H1 (cell line): ENCODE measurements around the gene API5. TPM values are rescaled to one million over a fixed set of nuclear protein-coding genes. Genes with fewer than 3 reads are reported as not detected.

Experiments
- ASH2L ChIP-seq: fragments of 200-600, 300-600 bp; sonication (generic); IDR thresholded peaks from one replicate; pipeline ENCODE4 v1.7.1; 2017; ENCODE audit warnings: low read length
- BACH1 ChIP-seq: IDR thresholded peaks from 2 replicates; pipeline ENCODE4 v1.6.1; 2012; ENCODE audit warnings: low read length, improper control_type of control experiment
- BRCA1 ChIP-seq: IDR thresholded peaks from 2 replicates; pipeline ENCODE4 v1.6.1; 2012; ENCODE audit warnings: low read depth, low read length, improper control_type of control experiment
- CEBPB ChIP-seq: IDR thresholded peaks from 2 replicates; pipeline ENCODE4 v1.6.1; 2012; ENCODE audit warnings: low read depth, low read length
- CREB1 ChIP-seq: IDR thresholded peaks from 2 replicates; pipeline ENCODE4 v1.6.1; 2012; ENCODE audit warnings: inconsistent platforms
- FOSL1 ChIP-seq: IDR thresholded peaks from 2 replicates; pipeline ENCODE4 v1.6.1; 2011; ENCODE audit warnings: mild to moderate bottlenecking, low read depth, low read length, moderate library complexity; ENCODE audit not compliant: insufficient read depth
- KDM5A ChIP-seq: fragments of 200-600 bp; IDR thresholded peaks from 2 replicates; pipeline ENCODE4 v1.7.1; 2012; ENCODE audit warnings: mild to moderate bottlenecking, low read length, inconsistent platforms, mixed read lengths
- MAFK ChIP-seq: IDR thresholded peaks from 2 replicates; pipeline ENCODE4 v1.6.1; 2012; ENCODE audit warnings: low read depth, mild to moderate bottlenecking, improper control_type of control experiment, low read length
- POLR2AphosphoS5 ChIP-seq: IDR thresholded peaks from 2 replicates; pipeline ENCODE4 v1.6.1; 2011; ENCODE audit warnings: low read depth, low read length
- RBBP5 ChIP-seq: IDR thresholded peaks from 2 replicates; pipeline ENCODE4 v1.7.1; 2012; ENCODE audit warnings: low read depth, mild to moderate bottlenecking, inconsistent platforms, low read length, moderate library complexity, borderline replicate concordance
- RNF2 ChIP-seq: fragments of 200-900, 300-1000 bp; sonication (generic); IDR thresholded peaks from 2 replicates; pipeline ENCODE4 v1.7.1; 2016; ENCODE audit warnings: borderline replicate concordance, low read depth, mild to moderate bottlenecking, antibody characterized with exemption, low read length; ENCODE audit not compliant: poor library complexity, severe bottlenecking; ENCODE audit errors: missing control alignments
- RXRA ChIP-seq: IDR thresholded peaks from 2 replicates; pipeline ENCODE4 v1.6.1; 2011; ENCODE audit warnings: low read depth, mild to moderate bottlenecking, low read length, moderate library complexity; ENCODE audit not compliant: insufficient read depth
- SAP30 ChIP-seq: fragments of 300-600 bp; sonication (generic); IDR thresholded peaks from 2 replicates; pipeline ENCODE4 v1.7.1; 2012; ENCODE audit warnings: low read length, moderate library complexity, mild to moderate bottlenecking, inconsistent platforms; ENCODE audit not compliant: insufficient read depth, insufficient replicate concordance
- SIRT6 ChIP-seq: IDR thresholded peaks from one replicate; pipeline ENCODE4 v1.7.1; 2012; ENCODE audit warnings: low read length, inconsistent platforms
- SP2 ChIP-seq: IDR thresholded peaks from 2 replicates; pipeline ENCODE4 v1.6.1; 2012; ENCODE audit warnings: mild to moderate bottlenecking, low read length, inconsistent platforms
- SUZ12 ChIP-seq: fragments of 200-600 bp; sonication (generic); IDR thresholded peaks from 2 replicates; pipeline ENCODE4 v1.6.1; 2012; ENCODE audit warnings: mild to moderate bottlenecking, inconsistent platforms, low read length, moderate library complexity, mixed read lengths
- TBP ChIP-seq: IDR thresholded peaks from 2 replicates; pipeline ENCODE4 v1.6.1; 2011; ENCODE audit warnings: low read depth, low read length, improper control_type of control experiment
- TCF12 ChIP-seq: IDR thresholded peaks from 2 replicates; pipeline ENCODE4 v1.6.1; 2011; ENCODE audit warnings: low read depth, mild to moderate bottlenecking, low read length
- TEAD4 ChIP-seq: IDR thresholded peaks from 2 replicates; pipeline ENCODE4 v1.6.1; 2012; ENCODE audit warnings: low read depth, low read length, inconsistent platforms, mixed read lengths
- YY1 ChIP-seq: IDR thresholded peaks from 2 replicates; pipeline ENCODE4 v1.6.1; 2011; ENCODE audit warnings: low read depth, mild to moderate bottlenecking, low read length
- ZNF274 ChIP-seq: IDR thresholded peaks from 2 replicates; pipeline ENCODE4 v1.7.0; 2012; ENCODE audit warnings: low read length, borderline replicate concordance; ENCODE audit errors: extremely low read depth
- polyA plus RNA-seq, 7 experiments: library from polyadenylated mRNA; depleted of rRNA in 3 of 7; stranded (reverse) in 5 of 7; unstranded in 2 of 7; fragments of >200 nt in 5 of 7; fragments of 200-250 nt in 2 of 7; gene quantifications; 1 replicate in 5 of 7; 2 replicates in 1 of 7; 4 replicates in 1 of 7; pipeline versions ENCODE4 v1.2.1 to v1.2.3, GENCODE V29; 2011 to 2013; ENCODE audit warnings: missing spikeins in 2 of 7, mixed read lengths in 2 of 7
- total RNA-seq: library from RNA; stranded (reverse); fragmentation: NEBNext Ultra II Directional; extraction: Animal tissue kit (Norgen Biotek cat#: 25700); gene quantifications from 2 replicates; pipeline ENCODE4 v1.2.1, GENCODE V29; 2021
- TF ChIP-seq, protein P1 (sequence below): IDR thresholded peaks from 2 replicates; pipeline ENCODE4 v1.6.1; 2012; ENCODE audit warnings: inconsistent platforms
- TF ChIP-seq, protein P2 (sequence below): IDR thresholded peaks from 2 replicates; pipeline ENCODE4 v1.6.1; 2012; ENCODE audit warnings: low read length, inconsistent platforms

The API5 gene
- total and polyA plus RNA-seq, 2 of the 8 experiments (the other 6 are each of a cell fraction or from before 2014, with no cell fraction given), result 39.1 to 155 TPM

DNA sequence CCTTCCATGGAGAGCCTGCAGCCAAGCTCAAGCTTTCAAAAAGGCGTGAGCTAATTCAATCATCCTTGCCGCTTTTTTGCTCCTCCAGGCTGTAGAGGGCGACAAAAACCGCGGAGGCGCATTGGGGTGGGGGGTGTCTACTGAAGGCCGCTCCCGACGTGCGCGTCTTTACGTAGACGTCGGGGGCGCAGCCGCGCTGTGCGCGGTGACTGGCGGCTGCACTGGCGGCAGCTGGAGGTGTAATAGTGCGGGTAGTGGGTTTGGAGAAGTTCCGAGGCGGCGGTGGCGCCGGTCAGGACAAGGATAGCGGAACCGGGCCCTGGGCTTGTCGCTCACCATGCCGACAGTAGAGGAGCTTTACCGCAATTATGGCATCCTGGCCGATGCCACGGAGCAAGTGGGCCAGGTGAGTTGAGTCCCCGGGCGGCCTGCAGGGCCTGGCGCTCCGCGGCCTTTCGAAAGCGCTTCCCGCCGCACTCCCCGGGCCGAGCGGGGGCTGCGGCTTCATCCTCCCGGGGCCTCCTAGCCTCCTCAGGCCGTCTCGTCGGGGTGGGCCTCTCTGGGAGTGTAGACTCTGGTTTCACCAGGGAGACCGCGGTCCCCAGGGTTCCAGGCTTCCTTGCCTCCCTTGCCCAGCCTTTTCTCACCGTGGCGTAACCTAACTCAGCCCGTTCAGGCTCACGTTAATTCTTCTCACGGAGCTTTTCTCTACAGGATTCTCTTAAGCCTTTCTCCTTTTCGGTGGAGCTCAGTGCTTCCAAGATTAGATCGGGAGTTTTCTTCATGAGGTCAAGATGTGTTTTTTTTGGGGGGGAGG lies at the start of gene API5 (continued):
- TF ChIP-seq SP2, result peak; percentile 17; the same call in 1 of the 2 replicates
- no peak for TF ChIP-seq CEBPB
- no peak for TF ChIP-seq YY1
- TF ChIP-seq ZNF274, result no peak
- no peak for TF ChIP-seq BACH1
- TF ChIP-seq, protein P1, sequence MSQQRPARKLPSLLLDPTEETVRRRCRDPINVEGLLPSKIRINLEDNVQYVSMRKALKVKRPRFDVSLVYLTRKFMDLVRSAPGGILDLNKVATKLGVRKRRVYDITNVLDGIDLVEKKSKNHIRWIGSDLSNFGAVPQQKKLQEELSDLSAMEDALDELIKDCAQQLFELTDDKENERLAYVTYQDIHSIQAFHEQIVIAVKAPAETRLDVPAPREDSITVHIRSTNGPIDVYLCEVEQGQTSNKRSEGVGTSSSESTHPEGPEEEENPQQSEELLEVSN, result no peak
- no peak for TF ChIP-seq SAP30
- TF ChIP-seq SIRT6, result no peak
- TF ChIP-seq TEAD4, result no peak
- peak; percentile 92 for TF ChIP-seq ASH2L
- no peak for TF ChIP-seq BRCA1
- TF ChIP-seq CREB1, result peak; percentile 78
- TF ChIP-seq TBP, result peak; percentile 95
- no peak for TF ChIP-seq RBBP5
- no peak for TF ChIP-seq RNF2
- TF ChIP-seq POLR2AphosphoS5, result peak; percentile 81
- TF ChIP-seq, protein P2, sequence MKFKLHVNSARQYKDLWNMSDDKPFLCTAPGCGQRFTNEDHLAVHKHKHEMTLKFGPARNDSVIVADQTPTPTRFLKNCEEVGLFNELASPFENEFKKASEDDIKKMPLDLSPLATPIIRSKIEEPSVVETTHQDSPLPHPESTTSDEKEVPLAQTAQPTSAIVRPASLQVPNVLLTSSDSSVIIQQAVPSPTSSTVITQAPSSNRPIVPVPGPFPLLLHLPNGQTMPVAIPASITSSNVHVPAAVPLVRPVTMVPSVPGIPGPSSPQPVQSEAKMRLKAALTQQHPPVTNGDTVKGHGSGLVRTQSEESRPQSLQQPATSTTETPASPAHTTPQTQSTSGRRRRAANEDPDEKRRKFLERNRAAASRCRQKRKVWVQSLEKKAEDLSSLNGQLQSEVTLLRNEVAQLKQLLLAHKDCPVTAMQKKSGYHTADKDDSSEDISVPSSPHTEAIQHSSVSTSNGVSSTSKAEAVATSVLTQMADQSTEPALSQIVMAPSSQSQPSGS, result no peak
- no peak for TF ChIP-seq MAFK
- TF ChIP-seq FOSL1, result no peak
- TF ChIP-seq RXRA, result no peak
- no peak for TF ChIP-seq TCF12
- TF ChIP-seq SUZ12, result no peak
- TF ChIP-seq KDM5A, result no peak
